CD4-positive, alpha-beta T cell treated with Interferon gamma for 1 hour (primary cell): ENCODE data around the gene LMX1A.

Experiments used
- DNase-seq: peaks from one replicate; pipeline ENCODE4 v3.0.0-alpha.2; 2020

LMX1A gene

DNA sequence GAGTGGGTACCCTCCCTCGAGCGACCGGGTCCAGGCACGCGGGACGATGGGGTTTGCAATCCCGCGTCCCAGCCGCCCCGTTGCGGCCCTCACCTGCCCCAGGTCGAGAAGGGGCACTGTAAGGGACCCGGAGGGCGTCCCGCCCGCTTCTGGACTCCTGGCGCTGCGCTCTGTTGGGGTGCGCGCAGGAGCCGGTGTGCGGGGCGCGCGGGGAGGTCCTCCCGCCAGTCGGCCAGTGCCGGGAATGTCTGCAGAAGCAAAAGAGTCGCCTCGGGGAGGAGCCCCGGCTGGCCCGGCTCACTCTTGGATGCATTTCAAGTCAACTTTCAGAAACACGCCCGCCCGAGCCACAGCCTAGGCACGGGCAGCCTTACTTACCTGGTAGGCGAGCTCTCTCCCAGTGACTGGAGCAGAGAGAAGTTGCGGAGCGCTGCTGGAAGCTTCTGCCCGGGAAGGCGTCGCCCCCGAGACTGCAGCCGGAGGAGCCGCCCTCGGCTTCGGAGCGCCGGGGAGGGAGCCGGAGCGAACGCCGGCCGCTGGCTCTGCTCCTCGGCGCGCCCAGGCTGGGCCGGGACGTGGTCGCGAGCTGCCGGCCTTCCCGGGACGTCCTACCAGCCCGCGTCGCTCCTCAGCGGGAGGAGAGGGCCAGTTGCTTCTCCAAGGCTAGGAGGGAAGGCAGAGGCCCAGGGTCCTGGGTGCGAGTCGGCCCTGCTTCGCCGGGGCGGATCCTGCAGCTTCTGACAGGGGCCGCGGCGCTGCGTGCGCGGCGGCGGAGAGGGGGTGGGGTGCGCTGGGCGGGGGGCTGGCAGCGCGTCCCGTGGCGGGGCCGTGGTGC is at the start of gene LMX1A:
Gene LMX1A, minus strand, starts transcription at position 739 of the 835 bp plus-strand sequence. CDS start 1,156 bp downstream, outside the sequence.
- no peak for DNase-seq

DNA sequence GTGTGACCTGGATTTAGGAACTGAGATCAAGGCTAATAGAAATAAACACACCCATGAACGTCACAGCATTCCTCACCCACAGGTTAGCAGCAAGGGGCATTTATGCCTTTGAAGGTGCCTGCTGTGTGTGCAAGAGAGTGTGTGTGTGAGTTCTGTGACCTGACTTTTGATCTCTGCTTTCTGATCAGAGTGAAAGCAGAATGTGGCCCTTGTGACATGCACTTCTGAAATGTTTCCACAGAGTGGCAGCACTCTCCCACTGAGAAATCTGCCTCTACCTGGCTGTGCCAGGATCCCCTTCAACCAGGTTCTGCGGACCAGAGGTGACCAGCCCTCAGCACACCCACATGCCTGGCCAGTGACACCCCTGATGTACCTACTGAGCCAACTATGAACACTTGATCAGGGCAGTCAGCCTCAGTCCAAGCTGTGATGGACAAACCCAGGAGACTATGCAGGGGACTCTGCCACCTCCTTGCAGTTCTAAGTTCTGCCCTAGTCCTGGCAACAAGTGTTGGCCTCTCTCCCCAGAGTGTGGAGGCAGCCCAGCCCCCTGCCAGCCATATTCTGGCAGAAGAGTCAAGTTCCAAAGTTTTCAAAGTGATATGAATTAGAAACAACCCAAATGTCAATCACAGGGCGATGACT is 47.4 kb upstream of the LMX1A start:
- DNase-seq = no peak

DNA sequence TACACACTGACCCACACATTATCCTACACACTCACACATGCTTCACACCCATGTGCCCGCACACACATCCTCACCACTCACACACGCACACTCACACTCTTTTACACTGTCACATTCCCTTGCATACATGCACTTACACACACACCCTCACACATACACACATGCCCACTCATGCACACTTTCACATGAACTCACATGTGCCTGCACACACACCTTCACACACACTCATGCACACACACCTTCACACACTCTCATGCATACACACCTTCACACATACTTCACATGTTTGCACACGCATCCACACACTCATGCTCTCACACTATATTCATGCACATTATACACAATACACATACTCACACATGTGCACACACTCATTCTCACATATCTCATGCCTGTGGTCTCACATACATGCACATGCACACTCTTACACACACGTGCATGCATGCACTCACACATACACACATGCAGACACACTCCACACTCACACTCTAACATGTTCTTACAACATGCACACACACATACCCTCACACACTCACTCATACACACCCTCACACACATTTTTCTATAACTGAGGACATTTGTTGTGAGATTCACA is 46.1 kb upstream of the LMX1A start:
- DNase-seq = no peak

DNA sequence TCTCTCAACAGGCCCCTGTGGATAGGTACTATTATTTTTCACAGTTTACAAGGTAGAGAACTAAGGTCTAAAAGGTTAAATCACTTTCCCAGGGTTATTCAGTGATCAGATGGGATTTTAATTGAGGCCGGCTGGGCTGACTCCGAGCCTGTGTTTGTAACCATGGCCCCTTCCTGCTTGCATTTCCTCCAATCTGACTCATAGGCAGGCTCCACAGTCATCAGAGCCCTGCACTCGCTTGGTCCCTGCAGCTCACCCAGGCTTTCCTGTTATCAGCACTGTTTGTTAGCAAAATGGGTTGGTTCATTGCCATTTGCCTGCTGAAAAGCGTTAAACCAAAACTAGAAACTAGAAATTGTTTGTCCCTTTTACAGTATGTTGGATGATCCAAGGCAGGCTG is 41.4 kb upstream of the LMX1A start:
- DNase-seq = no peak

DNA sequence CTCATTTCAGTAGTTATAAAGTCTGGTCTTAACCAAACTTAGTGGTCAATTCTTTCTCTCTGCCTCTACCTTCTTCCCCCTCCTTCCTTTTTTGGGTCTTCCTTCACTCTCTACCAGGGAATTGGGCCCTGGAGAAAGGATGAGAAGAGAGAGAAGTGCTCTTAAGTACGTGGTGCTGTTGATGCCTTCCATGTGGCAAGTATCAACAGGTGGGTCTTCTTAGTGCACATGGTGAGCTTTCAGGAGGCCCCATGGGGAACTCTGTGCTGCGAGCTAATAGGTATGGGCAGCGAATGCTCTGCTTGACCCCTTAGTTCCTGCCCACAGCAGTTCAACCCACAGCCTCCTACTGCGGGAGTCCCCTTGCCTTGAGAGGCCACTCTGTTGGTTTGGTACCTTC is 39.4 kb upstream of the LMX1A start:
- no peak for DNase-seq

DNA sequence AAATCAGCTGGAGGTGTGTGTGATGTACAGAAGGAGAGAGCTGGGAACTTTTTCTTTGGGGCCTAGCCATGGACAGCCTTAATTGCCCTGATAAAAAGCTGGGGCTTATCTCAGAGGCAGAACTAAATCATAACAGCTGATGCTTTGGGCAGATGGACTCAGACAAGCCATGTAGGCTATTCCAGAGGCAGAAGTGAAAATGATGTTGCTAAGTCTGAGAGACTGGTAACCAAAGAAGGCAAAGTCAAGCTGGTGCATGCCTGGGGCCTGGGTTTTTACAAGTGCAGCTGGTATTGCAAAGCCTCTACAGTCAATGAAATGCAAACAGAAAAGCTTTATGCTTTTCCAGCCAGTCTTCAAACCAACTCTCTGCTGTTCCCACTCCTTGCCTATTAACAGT is 39.0 kb upstream of the LMX1A start:
- no peak for DNase-seq

GRCh38 chr1:165392634-165393571 is 36.4 kb upstream of the LMX1A start:
- peak; percentile 93 for DNase-seq

GRCh38 chr1:165389609-165390008 is 33.1 kb upstream of the LMX1A start:
- DNase-seq = no peak

DNA sequence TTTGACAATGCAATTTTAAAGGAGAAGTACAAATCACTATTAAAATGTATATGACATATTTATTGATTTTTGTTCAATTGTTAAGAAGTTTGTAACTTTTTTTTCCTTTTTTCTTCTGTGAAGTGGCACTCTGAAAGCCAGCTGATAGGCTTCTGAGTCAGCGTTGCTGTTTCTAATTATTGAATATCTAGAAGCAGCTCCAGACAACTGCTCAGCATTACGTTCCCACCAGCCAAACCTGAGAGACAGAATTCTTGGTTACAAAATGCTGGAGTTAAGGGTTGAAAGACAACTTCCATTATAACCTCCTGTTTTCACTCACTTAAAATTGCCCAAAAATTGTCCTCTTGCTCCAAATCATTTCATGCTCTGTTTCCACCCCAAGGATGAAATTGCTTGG is 31.4 kb upstream of the LMX1A start:
- no peak for DNase-seq

DNA sequence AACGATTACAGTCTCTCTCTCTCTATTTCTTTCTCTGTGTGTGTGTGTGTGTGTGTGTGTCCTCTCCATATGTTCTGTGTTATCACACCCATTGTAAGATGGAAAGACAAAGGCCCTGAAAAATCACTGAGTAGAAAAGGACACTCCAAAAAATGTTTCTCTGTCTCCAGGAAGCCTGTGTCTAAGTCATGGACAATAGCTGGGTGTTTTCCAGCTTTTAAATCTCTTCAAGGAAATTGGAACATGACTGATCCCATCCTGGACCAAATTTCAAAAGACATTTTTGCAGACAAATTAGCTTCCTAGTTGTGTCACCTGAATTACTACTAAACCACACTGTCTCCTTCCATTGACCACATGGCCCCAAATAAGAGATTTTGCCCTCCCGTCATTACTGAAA is 31.0 kb upstream of the LMX1A start:
- no peak for DNase-seq

DNA sequence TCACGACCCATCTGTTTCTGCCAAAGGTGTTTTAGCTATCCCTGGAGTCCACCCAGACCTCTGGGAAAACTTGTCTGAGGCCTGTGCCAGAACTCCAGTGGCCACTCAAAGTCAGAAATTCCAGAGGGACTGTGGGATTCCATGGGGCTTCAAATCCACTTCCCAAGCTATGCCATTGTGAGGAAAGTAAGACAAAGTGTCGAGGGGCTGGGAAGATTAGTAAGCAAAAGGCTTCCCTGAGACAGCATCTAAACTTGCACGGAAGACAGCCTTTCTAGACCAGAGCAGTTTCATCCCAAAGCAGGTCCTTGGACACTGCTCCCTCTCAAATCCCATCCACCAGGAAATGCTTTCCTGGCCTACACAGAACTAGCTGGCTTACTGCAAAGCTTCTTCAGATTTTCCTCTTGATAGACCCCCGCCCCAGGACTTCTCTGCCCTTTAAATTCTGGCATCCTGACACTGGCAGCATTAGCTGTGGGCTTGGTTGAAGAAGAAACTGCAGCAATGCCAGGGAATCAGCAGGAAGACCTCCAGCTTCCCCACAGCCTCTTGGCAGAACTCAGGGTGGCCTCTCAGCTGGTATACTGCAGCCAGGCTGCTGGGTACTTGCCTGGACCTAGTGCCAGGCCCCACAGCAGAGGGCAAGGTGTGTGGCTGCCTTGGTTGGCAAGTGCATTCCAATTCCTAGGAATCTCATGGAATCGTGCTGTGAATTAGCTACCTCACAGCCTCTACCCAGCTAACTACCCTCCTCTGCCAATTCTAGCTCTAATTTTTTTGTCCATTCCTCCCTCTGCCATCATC is 27.3 kb upstream of the LMX1A start:
- DNase-seq = no peak

GRCh38 chr1:165383067-165383466 is 26.6 kb upstream of the LMX1A start:
- no peak for DNase-seq

- DNase-seq = no peak
These were observed 25.4 kb upstream of the LMX1A start for GRCh38 chr1:165381745-165382505.

GRCh38 chr1:165376811-165377311 is 20.3 kb upstream of the LMX1A start:
- no peak for DNase-seq

DNA sequence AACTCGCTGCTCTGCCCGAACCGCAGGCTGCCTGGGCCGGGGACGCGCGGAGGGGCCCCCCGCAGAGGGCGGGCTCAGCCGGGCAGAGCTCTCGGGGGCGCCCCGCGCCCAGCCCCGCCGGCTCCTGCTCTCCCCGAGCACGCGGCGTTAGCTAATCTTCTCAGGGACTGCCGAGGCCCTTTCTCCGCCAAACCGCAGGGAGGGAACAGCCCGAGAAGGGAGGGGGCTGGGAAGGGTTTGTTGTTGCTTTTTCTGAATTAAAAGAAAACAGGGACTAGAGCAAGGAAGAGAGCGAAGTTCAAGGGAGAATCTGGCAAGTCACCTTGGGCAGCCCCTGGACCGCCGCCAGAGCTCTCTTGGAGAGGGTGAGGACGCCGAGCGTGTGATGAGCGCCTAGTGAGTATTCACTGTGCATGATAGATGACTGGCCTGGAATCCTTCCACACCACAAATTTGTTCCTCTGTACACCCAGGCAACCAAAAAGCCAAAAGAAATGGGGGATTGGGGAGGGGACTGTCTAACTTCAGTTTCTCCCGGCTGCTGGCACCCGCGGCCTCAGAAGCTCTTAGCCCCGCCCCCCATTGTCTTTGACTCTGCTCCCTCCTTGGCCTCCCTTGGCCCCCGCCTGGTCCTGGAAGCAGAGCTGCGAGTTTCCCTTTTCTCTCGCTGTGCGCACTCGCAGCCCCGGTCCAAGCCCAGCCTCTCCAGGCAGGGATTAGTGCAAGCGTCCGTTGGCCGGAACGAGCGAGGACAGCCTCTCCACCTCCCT is 19.7 kb upstream of the LMX1A start:
- no peak for DNase-seq

GRCh38 chr1:165375623-165376022 is 19.1 kb upstream of the LMX1A start:
- DNase-seq = no peak

DNA sequence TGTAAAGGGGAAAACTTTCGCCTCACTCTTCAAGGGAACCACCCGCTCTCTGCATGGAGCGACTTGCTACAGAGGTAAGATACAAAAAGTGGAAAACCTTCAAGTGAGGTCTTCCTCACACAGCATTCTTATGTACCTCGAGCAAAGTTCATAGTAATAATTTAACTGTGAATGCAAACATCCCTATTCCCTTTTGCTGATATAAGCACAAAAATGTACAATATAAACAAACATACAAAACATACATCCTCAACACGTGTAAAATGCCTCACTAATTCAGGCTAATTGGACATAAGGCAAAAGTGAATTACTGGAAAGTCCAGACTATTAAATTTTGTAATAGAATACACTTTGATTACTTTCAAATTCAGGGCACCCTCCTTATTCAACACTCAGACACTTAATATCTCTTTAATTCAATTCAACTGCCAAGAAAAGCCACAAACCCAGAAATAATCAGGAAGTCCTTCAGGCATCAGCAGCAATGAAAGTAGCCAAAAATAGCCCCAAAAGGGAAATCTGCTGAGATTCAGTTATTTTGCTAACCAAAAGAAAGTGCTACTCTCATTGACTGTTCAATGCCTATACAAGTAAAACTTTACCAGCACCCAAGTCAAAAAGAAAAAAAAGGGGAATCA is 15.2 kb upstream of the LMX1A start:
- DNase-seq = no peak

DNA sequence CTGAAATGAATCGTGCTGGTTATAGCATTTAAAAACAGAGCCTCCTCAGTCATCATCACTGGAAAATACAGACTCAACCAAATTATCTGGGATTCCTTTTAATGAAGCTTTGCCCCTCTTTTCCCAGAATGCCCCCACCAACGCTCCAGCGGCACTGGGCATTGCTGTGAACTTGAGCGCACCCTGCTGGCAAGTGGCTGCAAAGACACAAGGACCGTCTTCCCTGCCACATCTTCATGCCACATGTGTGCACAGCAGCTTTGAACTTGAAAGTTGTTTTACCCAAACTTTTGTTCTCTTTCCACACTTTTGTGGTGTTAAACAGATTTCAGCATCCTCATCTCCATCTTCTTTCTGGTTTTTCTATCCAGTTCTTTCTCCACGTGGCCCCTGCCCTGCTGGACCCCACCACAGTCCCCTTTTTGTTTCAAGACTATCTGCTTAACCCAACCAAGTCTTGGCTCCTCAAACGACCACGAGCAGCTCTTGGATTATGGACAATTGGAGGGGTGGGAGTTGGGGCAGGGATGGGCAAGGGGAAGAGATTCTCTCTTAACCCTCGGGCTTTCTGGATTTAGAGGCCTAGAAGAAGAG is 12.8 kb upstream of the LMX1A start:
- peak; percentile 16 for DNase-seq

DNA sequence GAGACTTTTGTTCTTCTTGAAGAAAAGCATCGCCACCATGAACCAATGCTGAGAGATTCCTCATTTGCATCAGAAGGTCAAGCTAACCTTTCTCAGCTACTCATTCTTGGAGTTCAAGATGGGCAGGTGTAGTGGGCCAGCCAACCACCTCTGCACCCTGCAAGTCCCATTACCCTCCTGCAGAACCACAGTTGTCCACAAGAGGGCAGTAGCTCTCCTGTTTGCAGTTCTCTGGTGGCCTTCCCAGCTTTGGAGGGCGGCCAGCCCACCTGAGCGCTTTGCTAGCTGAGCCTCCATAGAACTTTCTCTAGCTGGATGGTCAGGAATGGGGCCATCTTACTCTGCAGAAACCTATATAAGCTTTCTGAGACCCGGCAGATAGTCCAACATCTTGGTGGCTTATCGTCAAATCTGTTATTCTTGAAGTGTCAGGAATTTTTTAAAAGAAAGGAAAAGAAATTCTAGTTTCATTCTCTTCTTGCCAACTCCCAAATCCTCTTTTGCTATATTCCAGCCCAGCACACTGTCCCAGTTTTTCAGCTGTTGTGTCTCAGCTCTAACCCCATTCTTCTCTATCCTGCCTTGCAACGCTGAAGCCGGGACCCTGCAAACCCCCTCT is 11.0 kb upstream of the LMX1A start:
- DNase-seq = peak; percentile 47
